Coronary artery (tissue), 2 donors: ENCODE results near the gene SLIT1.

Experiments
- DNase-seq: peaks from one replicate; pipeline ENCODE4 v3.0.0-alpha.2; 2017; ENCODE audit warnings: low spot score
- H3K27ac ChIP-seq, 2 donors: fragments of 200-600 bp; sonication (generic); one replicate each; pipeline ENCODE4 v1.5.1; 2016 to 2019
- H3K4me3 ChIP-seq: fragments of 200-600 bp; sonication (generic); 2 replicates; pipeline ENCODE4 v1.5.1; 2016; ENCODE audit warnings: mild to moderate bottlenecking, moderate library complexity
- CTCF ChIP-seq: fragments of 200-600 bp; sonication (generic); IDR thresholded peaks from one replicate; pipeline ENCODE4 v1.5.1; 2019; ENCODE audit warnings: antibody characterized with exemption

The SLIT1 gene

DNA sequence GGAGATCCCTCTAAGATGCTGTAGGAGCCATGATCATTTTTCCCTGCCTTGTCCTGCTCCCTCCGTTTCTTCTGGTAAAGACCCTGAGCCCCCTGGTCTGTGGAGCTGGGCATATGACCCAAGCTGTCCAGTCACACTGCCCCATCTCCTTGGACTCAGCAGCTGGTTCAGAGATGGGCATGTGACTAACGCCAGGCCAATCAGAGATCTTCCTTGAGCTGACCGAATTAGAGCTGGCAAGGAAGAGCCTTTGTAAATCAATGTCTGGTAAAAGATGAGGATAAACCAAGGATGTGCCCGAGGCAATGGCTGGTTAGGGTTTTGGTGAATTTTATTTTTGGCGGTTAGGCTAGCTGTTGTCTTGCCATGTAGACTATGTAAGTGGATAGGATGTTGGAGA, 180.4 kb downstream of the SLIT1 start:
- Histone ChIP-seq H3K27ac (no peak overlapping the region), H3K4me3 (no peak overlapping the region)
- no peak for DNase-seq
- TF ChIP-seq CTCF, result no peak

- H3K4me3 ChIP-seq, result no peak overlapping the region
- TF ChIP-seq CTCF, result no peak
- H3K27ac ChIP-seq, result no peak overlapping the region
- no peak for DNase-seq
Measured at GRCh38 chr10:97004591-97004990, 181.2 kb downstream of the SLIT1 start.

- DNase-seq, result no peak
- TF ChIP-seq CTCF, result no peak
- H3K4me3 ChIP-seq, result no peak overlapping the region
- H3K27ac ChIP-seq, result no peak overlapping the region
Measured at GRCh38 chr10:97003804-97004201, 182.0 kb downstream of the SLIT1 start.

DNA sequence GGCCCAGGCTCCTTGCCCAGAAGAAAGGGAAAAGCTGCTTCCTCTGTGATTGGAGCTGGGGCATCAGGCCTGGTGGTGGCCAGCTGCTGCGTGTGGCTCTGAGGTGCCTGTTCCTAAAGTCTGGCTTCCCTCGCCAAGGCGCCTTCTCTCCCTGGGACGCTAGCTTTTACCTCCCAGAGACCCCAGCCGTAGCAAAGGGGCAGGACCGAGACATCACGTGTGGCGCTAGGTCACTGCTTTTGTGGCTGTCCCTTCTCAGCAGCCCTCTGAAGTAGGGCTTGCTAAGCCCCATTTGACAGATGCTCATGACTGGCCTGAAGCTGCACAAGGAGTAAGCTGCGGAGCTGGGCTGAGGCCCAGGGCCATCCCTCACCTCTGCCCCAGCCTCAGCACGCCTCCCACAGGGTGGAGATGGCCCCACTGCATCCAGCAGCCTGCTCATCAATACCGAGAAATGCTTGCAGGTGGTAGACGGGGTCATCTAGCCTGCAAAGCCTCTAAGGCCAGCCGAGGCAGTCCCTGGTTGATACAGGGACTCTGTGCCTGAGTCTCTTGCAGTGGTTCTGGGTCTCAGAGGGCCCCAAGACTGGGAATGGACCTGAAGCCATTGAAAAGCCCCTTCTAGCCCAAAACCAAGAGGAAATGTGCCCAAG, 182.5 kb downstream of the SLIT1 start:
- no peak for DNase-seq
- H3K4me3 ChIP-seq, result no peak overlapping the region
- TF ChIP-seq CTCF, result no peak
- no peak overlapping the region for H3K27ac ChIP-seq

DNA sequence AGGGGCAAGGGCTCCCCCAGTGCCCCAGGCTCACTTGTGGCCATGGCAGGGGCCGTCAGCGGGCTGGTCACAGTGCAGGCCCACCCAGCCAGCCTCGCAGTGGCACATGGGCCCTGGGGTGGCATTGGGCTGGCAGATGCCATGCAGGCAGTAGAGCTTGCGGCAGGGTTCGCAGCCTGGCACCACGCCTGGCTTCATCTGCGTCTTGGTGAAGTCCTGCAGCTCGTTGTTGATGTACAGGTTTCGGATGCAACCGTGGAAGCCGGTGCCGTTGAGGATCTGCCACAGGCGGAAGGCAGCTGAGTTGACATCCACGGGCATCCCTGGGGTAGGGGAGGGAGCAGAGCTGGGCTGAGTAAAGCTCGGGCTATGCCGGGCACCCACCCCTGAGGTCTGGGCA, 183.1 kb downstream of the SLIT1 start:
- TF ChIP-seq CTCF, result no peak
- DNase-seq, result no peak
- Histone ChIP-seq H3K27ac (no peak overlapping the region), H3K4me3 (no peak overlapping the region)

- no peak for TF ChIP-seq CTCF
- DNase-seq, result no peak
Measured at GRCh38 chr10:97001183-97001991, 184.4 kb downstream of the SLIT1 start.

More at GRCh38 chr10:97001183-97001991, 184.4 kb downstream of the SLIT1 start:
- Histone ChIP-seq H3K4me3 (no peak overlapping the region), H3K27ac (no peak overlapping the region)
